Measurements from ENCODE around the gene TRPC5OS.

Gene TRPC5OS

DNA sequence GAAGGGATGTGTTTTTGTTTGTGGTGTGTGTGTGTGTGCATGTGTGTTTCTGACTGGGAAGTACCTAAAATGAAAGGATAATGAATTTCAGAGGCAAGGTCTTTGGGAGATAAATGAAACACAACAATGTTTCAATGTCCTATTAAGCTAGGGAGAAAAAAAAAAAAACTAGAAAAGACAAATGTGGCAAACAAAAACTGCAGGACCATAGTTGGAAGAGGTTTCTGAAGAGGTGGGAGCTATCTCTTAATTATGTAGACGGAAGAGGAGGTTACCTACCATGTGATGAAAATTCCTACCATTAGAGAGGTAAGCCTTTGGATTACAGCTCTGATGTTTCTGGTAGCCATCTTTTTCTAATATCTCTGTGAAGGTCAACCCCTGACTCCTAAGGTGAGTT, at the start of gene TRPC5OS:
TSS of gene TRPC5OS (plus strand) at position 301 of the 400 bp plus-strand sequence. CDS start 25,669 bp downstream, outside the sequence.
- no peak within 1 kb of the TSS for H3K27ac ChIP-seq
- no peak for DNase-seq (ENCODE audit: low read depth, low spot score)

DNA sequence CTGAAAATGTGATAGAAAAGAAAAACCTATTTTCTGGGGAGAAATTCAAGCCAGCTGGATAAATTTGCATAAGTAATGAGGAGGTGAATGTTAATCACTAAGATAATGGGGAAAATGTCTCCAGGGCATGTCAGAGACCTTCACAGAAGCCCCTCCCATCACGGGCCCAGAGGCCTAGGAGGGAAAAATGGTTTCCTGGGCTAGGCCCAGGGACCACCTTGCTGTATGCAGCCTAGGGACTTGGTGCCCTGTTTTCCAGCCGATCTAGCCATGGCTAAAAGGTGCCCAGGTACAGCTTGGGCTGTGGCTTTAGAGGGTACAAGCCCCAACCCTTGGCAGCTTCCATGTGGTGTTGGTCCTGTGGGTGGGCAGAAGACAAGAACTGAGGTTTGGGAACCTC, 46.6 kb upstream of the TRPC5OS start:
- DNase-seq (ENCODE audit: low read depth, low spot score) = no peak
- no peak overlapping the region for H3K27ac ChIP-seq

DNA sequence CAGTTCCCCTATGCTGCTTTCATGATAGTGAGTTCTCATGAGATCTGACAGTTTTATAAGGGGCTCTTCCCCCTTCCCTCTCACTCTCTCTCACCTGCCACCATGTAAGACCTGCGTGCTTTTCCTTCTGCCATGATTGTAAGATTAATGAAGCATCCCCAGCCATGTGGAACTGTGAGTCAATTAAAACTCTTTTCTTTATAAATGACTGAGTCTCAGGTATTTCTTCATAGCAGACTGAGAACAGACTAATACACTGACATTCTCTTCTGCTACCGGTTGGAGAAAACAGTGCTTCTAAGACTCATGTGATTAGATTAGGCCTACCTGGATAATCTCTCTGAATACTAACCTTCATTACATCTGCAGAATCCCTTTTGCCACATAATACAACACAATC, 45.4 kb upstream of the TRPC5OS start:
- DNase-seq (ENCODE audit: low read depth, low spot score) = no peak
- H3K27ac ChIP-seq = no peak overlapping the region

DNA sequence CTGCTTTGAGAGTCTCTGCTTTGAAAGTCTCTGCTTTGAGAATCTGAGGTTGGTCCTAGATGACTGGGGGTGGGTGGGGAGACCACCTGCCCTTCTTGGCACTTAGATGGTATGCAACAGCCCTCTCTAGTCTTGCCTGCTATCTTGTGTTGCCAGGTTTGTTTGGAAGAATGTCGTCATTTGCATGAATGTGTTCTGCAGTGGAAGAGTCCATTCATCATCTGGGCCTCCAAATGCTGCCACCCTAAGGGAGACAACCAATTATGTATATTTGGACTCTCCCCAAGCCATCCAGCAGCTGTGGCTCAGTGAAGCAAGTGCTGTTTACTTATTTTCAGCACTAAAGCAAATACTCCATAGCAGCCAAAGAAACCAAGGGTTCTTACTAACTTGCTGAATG, 44.6 kb upstream of the TRPC5OS start:
- no peak for DNase-seq (ENCODE audit: low read depth, low spot score)
- no peak overlapping the region for H3K27ac ChIP-seq

DNA sequence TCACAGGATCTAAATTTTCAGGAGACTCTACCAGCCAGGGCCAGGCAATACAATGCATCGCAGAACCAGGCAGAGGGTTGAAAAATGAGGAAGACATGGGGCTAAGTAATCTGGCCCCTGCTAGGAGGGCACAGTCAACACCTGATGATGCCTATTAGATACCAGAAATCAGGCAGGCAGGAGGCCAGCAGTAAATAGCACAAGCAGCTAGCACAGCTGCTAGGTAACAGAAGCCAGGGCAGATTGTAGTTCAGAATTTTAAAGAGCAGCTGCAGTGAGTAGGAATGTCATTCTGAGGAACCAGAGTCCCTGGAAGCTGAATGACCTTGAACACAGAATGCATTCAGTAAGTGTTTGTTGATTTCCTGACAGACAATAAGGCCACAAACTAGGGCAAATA, 38.8 kb upstream of the TRPC5OS start:
- no peak overlapping the region for H3K27ac ChIP-seq
- DNase-seq (ENCODE audit: low read depth, low spot score) = no peak

DNA sequence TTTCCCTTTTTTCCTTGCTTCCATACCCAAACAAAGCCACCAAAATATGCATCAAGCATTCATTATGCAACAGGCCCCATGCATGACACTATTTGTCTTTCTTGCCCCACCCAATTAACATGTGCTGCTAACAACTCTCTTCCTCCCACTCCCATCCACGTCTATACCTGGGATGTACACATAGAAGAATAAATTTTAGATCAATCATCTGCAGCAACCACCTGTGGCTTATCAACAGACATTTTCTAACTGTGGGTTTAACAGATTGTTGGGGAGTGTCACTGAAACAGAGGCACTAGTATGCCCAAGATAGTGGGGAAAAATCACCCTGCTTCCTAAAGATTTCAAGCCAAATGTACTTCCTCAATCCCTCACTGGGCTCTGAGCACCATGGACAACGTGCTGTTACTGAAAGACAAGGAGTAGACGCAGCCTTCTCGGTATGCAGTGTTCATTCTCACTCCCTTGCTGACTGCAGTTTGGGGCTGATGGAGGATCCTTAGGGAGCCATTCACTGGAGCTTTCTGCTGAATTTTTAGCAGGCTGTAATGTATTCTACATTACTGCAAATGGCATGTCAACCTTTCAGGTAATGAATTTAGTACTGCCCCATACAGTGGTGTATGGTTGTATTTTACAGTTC, 28.4 kb upstream of the TRPC5OS start:
- no peak for DNase-seq (ENCODE audit: low read depth, low spot score)
- H3K27ac ChIP-seq = no peak overlapping the region

DNA sequence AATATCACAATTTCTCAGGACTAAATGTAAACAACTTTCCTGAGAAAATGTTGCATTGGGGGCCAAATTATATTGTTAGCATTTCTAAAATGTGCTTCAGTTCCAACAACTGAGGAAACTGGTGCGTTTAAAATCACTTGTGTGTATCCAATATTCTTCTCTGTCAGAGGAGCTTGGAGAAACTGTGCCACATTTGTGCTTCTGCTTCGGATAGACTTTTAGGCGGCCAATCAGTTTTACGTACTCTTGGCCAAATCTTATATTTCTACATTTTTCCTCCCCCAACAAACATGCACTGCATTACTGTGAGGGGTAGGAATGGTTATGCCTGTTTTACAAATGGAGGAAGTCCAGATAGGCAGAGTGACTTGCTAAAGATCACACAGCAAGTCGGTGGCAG, 27.4 kb upstream of the TRPC5OS start:
- no peak overlapping the region for H3K27ac ChIP-seq
- DNase-seq (ENCODE audit: low read depth, low spot score) = no peak

DNA sequence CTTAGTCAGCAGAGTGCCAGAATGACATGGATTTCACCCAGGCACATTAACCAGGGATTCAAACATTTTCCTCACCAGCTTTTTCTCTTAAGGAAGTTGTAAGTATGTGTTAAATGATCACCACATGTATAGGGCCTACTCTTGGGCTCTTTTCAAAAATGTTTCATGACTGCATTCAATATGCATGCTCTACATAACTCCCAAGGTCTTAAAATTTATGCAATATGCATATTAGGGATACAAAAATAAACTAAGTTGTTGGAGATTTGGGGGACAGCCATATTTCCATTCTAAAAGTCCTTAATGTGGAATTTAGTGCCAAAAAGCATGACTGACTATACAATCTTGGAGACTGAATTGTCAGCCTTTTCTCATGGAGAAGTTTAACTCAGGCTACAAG, 25.0 kb upstream of the TRPC5OS start:
- H3K27ac ChIP-seq = no peak overlapping the region
- no peak for DNase-seq (ENCODE audit: low read depth, low spot score)

DNA sequence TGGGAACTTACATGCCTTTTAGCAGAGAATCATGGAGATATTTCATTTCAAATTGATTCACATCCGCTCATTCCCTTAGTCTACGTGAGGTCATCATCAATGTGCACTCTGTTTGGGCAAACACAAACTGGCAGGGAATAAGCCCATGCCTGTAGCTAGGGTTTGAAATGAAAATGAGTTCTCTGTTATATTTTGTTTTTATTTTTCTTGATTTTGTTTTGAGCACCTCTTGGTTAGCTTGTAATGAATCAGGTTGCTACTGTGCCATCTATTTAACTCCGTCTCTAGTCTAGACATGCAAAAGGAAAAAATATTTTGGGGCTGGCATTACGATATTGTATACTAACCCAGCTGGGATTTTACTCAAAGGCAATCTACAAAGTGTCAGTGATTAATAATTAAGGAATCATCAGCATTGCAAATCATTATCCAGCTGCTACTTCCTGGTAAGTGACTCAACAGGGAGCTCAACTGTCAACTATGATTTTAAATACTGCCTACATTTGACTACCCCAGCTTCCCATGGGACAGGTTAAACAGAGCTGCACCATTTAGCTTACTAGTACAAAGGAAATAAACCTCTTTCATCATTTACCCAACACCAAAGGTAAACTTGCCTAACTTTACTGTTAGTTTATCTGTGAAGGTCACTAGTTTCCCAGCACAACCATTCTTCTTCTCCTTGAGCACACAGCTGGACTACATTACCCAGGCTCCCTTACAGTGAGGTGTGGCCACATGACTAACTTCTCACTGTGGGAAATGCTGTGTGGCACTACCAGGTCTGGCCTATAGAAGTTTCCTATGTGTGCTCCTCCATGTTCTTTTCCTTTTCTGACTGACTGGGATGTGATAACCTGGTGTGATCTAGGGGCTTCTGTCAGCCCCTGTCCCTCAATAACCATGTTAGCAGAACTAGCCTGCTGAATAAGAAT, 21.2 kb upstream of the TRPC5OS start:
- H3K27ac ChIP-seq = peak overlapping the region; percentile 75
- DNase-seq (ENCODE audit: low read depth, low spot score) = peak; percentile 20

DNA sequence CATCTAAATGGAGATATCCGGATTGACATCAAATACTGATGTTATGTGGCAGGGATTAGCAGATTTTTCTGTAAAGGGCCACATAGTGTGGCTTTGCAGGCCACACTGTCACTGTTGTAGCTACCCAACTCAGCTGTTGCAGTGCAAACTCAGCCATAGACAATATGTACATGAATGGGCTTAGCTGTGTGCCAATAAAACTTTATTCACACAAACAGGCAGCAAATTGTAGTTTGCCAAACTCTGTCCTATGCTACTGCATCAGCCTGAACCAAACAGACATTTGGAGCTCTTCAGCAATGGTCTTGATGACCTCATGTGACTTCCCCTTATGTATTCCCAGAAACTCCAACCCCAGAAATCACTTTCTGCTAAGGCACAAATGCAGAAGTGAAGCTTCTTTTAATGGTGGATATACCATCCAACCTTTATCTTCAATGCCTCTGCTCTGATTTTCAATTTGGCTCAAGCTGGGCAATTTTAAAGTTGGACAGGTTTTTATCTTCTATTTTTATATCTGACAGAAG, 18.4 kb upstream of the TRPC5OS start:
- no peak for DNase-seq (ENCODE audit: low read depth, low spot score)
- no peak overlapping the region for H3K27ac ChIP-seq

DNA sequence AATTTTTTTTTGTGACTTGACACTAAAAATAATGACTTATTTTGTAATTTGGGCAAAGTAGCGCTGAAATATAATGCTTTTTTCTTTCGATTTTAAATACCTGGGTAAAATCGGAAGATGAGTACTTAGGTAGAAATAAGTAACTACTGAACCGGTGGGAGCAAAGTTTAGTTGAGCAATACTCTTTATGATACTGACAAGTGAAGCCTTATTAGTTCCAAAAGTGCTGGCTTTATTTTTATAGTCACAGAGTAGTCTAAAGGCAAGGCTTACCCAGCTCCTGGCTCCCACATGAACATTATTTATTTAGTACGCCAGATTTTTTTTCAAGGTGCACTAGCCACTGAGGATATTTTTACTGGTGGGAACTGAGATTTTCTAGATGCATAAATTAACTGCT, 14.4 kb upstream of the TRPC5OS start:
- H3K27ac ChIP-seq = no peak overlapping the region
- no peak for DNase-seq (ENCODE audit: low read depth, low spot score)

DNA sequence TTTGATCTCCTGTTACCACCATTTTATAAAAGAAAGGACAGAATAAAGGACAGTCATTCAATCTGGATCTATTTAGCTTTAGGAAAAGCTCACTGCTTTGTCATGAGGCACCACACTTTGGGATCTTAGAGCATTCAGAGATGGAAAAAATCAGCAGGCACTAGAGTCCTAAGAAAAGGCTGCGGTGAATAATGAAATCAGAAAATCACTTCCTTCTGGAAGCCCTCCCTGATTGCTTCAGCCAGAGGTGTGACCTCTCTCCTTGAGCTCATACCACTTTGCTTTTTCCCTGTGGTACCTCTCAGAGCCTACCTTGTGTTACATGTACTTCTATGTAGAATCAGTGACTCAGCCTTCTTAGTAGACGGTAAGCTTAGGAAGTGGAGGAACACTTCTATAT, 8.7 kb upstream of the TRPC5OS start:
- DNase-seq (ENCODE audit: low read depth, low spot score) = no peak
- H3K27ac ChIP-seq = no peak overlapping the region

DNA sequence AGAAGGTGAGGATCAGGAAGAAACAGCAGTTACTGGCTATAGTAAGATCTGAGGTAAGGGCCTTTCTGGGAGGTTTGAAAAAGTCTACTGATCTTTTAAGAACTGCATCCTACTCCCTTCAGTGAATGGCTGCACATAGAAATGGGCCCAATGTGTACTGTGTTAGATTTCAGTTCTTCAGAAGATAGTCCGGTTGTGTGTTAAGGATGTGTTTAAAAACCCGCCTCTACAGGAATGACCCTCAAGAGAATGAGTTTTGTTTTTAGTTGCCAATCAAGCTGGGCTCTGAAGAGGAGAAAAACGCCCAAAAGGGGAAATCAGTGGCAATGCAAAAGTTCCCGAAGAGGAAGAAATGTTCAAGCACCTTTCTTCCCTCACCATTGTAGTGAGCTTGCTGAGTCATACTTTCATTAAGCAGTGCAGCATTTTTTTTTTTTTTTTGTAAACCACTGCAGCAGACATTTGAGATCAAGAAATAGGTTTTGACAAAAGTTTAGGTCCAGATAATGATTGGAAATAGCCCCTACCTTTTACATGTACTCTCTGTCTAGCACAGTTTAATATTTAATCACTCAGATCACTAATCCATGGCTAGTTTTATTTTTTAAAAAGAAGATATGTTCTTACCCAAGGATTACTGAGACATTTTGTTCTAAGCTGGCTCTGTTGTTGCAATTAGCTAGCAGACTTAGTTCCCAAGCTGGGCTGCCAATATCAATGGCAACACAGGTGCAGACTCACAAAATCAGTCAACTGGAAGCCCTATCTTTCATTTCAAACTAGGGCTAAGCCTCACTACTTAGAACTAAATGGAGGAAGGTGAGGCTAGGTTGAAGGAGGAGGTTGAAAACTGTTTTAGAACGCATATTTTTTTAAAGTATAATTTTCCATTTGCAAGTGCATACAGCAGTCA, 7.0 kb upstream of the TRPC5OS start:
- DNase-seq (ENCODE audit: low read depth, low spot score) = no peak

DNA sequence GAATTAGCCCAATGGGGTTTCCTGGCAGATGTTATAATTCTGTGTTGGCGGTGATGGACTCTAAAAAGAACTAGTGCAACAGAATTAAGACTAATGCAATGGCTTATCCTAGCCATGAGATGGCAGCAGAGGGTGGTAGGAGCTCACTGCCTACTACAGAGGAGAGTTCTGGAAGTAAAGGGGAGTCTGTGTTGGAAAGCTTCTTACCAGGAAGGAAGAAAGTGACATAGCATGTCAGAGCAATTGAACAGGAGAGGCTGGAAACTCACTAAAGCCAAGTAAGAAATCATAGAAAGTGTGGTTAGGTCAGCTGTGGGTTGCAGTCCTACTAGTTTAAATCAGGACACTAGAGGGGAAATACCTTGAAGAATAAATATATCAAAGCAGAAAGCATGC, 6.3 kb upstream of the TRPC5OS start:
- peak; percentile 5 for DNase-seq (ENCODE audit: low read depth, low spot score)
- H3K27ac ChIP-seq = no peak overlapping the region

More for the DNA sequence above, 7.0 kb upstream of the TRPC5OS start:
- H3K27ac ChIP-seq = no peak overlapping the region

DNA sequence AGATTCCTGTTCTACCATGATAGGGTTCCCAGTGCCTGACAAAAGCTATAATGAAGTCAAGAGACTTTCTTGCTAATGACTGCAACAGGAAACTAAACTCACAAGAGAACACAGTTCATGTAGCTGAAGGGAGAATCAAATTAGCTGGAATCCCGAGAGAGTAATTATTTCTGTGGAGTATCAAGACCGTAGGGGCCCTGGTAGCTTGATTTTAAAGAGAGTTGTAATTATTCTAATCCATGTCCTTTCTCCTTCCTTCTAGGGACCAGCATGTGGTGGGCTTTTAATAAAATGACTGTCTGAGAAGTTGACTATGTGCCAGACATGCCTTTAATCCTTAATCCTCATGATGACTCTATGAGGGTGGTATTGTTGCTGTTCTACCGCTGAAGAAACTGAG, 1.7 kb upstream of the TRPC5OS start:
- DNase-seq (ENCODE audit: low read depth, low spot score) = no peak

DNA sequence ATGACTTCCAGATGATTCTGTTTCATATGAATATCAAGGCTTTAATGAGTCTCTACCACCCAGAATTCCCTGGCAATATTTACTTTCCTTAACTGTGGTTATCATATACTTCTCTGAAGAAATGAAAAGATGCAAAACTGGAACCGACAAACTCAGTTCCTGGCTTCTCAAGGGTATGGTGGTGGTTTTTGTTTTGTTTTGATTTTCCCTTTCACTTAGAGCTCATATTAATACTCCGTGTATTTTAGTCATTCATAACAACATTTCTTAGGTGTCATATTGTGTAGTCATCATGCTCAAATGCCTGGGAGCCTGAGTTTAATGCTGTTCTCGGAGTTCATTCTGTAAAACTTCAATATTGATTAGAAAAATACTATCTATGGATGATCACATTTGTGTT, 665 bp downstream of the TRPC5OS start:
- DNase-seq (ENCODE audit: low read depth, low spot score) = no peak
- H3K27ac ChIP-seq = no peak overlapping the region

More for the DNA sequence above, 1.7 kb upstream of the TRPC5OS start:
- H3K27ac ChIP-seq = no peak overlapping the region

DNA sequence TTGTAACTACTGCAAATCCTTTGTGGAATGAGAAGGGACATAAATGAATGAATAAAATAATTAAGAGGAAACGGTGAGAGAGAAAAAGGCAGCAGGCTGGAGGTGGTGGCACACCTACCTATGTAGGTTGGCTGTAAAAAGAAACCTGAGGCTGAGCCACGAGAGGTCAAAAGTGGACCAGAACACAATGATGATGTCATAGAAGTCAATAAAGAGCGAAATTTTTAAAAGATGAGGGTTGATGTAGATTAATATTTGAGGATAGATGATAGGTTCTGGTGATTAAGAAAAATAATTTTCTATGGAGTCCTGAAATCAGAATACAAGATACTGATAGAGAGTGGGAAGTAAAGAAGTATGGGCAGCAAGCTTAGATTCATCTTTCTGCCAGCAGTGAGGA, 1.7 kb downstream of the TRPC5OS start:
- H3K27ac ChIP-seq = no peak overlapping the region
- no peak for DNase-seq (ENCODE audit: low read depth, low spot score)

DNA sequence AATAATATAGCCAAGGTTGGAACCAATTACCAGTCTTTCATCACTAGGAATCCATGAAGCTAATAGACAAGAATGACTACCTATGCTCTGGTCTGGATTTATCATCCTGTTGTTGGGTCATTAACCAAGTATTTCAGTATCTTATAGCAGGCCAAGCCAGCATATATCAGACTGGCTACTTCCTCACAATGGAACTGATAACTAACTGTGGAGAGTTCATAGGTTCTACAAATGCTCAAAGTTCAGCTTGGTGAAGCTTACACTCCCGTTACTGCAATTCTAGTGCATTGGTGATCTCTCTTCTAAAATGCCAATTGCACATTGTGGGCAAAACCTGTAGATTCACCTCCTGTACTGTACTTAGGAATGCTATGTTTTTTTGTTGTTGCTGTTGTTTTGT, 4.8 kb downstream of the TRPC5OS start:
- no peak for DNase-seq (ENCODE audit: low read depth, low spot score)
- no peak overlapping the region for H3K27ac ChIP-seq

DNA sequence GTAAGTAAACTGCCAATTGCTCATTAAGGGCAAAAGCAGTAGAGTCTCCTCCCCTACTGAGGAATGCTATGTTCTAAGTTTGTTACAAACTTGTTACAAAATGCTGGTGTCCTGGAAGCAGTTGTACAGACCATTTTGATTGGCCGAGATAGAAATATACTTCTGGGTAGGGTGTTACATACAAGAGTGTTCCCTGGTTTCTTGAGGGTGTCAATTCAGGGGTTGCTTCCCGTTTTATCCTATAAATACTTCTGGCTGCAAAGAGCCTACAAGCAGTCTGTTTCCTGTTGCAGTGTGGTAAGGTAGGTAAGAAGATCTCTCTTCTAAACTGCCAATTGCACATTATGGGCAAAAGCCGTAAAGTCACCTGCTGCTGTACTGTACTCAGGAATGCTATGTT, 5.7 kb downstream of the TRPC5OS start:
- H3K27ac ChIP-seq = no peak overlapping the region
- DNase-seq (ENCODE audit: low read depth, low spot score) = no peak

DNA sequence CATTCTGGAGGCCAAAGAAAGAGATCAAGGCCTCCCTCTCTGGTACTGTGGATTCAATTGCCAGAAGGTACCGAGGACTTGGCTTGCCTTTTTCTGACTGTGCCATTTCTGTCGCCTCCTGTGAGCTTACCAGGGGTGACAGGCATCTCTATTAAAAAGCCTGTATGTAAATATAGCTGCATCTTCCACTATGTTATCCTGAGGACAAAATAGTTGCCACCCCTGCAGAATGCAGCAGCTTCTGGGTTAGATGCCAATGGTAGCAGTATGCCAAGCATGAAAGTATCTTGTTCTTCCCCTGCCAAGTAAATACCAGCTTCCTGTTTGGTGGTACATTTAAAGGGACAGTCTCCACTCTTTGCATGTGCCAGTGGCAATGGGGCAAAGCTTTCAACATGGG, 10.7 kb downstream of the TRPC5OS start:
- DNase-seq (ENCODE audit: low read depth, low spot score) = no peak
- H3K27ac ChIP-seq = no peak overlapping the region

Measured in epithelial cell of prostate (primary cell).